HG03045 (cell line): Measurements from ENCODE around the gene KLF1.
"Not testable (repeated sequence)": the region's sequence is repeated elsewhere in the genome, so short reads cannot be mapped to it uniquely, and the experiment has no call there.

Source experiments
- ATAC-seq: cut with Tn5 transposase; IDR thresholded peaks from one replicate; pipeline ENCODE4 v1.9.1; 2021; ENCODE audit warnings: mild to moderate bottlenecking, moderate library complexity; ENCODE audit not compliant: unreplicated experiment

Gene KLF1

DNA sequence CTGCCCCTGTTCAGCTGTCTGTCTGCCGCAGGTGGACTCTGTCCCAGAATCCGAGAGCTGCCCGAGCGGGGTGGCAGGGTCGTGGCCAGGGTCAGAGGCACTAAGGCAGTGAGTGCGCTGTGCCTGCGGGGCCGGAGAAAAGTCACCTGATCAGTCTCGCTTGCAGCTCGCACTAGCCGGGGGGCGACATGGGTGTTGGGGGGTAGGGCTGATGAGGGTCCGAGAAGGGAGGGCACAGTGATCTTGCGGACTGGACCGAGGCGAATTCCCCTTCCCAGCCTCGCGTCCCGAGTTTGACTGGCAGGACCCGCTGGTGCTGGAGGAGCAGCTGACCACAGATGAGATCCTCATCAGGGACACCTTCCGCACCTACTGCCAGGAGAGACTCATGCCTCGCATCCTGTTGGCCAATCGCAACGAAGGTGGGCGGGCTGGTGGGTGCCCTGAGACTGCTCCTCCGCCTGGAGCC is 4.6 kb upstream of the KLF1 start:
- ATAC-seq, result no peak

DNA sequence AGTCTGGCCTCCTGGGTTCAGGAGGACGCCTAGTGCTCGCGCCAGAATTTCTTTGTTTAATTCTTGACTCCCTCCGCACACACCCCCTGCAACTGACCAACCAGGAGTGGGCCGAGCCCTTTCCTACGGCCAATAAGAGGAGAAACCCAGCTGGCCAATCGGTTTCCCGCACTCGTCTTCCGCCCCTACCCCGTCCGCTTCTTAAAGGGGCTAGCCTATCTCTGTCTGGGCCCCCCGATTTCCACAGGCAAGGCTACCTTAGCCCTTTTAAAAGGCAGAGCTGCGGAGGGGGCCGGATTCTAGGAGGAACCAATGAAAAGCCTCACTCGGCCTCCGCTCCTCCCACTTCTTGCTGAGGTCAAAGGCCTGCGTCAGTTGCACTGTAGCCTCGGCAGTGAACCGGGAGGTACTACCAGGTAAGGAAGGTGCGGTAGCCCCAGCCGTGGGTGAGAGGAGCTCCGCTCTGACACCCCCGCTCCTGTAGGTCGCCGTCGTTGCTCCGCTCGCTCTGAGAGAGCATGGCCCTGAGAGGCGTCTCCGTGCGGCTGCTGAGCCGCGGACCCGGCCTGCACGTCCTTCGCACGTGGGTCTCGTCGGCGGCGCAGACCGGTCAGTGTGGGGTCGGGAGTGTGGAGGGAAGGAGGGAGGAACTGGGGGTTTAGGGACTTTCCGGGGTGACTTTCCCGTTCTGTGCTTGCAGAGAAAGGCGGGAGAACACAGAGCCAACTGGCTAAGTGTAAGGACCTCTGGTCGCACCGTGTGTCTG is 4.0 kb upstream of the KLF1 start, which contains the start of gene GCDH:
TSS of gene GCDH (plus strand) at position 374 of the 766 bp plus-strand sequence. CDS start at position 519, 145 bp downstream.
- peak; percentile 92 for ATAC-seq

DNA sequence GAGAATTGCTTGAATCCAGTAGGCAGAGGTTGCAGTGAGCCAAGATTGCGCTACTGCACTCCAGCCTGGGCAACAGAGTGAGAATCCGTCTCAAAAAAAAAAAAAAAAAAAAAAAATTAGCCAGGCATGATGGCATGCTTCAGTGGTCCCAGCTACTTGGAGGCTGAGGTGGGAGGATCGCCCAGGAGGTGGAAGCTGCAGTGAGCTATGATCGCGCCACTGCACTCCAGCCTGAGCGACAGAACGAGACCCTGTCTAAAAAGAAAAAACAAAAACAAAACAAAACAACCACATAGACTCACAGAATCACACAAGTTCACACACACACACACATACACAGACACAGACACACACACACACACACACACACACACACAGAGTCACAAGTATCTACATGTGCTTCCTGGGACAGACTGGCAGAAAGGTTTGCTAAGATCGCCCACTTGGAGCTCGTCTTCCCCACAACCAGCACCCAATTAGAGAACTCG is 3.3 kb upstream of the KLF1 start:
- ATAC-seq, result not testable (repeated sequence)

DNA sequence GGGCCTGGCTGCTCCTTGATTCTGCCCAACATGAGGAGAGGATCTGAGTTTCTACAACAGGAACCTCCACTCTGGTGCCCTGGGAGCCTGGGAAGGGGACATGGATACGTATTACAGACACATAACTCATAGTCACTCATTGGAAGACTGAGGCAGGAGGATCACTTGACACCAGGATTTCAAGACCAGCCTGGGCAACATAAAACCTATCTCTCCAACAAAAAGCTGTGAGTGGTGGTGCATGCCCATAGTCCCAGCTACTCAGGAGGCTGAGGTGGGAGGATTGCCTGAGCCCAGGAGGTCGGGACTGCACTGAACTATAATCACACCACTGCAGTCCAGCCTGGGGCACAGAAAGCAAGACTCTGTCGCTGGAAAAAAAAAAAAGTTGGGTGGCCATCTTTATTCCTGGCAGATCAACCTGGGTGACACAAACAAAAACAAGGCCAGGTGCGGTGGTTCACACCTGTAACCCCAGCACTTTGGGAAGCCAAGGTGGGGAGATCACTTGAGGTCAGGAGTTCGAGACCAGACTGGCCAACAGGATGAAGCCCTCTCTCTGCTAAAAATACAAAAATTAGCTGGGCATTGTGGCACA is 1.1 kb upstream of the KLF1 start:
- ATAC-seq, result no peak

DNA sequence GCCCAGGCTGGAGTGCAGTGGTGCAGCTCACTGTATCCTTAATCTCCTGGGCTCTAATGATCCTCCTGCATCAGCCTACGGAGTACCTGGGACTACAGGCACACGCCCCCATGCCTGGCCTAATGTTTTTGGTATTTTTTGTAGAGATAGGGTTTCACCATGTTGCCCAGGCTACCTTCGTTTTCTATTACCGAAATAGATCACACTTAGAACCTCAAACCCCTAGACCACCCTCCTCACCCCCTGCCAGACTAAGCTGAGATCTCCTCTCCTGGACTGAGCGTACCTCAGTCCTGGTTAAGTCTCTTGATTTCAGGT is 391 bp downstream of the KLF1 start:
- ATAC-seq, result no peak

DNA sequence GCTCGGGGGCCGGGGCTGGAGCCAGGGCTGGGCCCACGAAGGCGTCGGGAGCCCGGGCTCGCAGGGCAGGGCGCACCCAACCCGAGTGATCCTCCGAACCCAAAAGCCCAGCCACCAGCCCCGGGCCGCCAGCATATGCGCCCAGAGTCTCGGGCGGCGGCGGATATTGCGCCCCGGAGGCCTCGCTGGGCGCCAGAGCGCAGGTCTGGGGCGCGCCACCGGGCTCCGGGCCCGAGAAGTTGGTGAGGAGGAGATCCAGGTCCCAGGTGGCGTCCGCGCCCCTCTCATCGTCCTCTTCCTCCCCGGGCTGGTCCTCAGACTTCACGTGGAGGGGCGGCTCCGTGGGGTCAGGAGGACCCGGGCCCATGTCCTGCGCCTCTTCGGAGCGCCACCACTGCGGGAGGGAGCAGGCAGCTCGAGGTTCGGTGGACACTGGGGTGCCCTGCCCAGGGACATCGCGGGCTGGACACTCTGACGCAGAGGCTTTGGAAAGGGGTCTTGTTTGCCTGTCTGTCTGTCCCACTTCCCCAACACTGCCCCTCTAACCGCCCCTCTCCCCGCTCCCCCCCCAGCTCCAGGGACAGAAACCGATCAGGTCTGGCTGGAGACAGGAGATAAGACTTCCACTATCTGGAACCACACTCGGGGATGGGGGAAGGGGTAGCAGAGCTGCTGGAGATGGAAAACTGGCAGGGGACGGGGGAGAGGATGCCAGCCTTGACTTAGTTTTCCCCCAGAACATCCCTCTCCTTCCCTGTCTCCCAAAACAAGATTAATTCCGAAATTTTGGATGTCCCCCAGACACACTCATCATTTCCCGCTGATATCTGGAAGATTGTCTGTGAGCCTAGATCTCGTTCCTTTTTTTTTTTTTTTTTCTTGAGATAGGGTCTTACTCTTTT is 1.0 kb downstream of the KLF1 start:
- ATAC-seq, result no peak

DNA sequence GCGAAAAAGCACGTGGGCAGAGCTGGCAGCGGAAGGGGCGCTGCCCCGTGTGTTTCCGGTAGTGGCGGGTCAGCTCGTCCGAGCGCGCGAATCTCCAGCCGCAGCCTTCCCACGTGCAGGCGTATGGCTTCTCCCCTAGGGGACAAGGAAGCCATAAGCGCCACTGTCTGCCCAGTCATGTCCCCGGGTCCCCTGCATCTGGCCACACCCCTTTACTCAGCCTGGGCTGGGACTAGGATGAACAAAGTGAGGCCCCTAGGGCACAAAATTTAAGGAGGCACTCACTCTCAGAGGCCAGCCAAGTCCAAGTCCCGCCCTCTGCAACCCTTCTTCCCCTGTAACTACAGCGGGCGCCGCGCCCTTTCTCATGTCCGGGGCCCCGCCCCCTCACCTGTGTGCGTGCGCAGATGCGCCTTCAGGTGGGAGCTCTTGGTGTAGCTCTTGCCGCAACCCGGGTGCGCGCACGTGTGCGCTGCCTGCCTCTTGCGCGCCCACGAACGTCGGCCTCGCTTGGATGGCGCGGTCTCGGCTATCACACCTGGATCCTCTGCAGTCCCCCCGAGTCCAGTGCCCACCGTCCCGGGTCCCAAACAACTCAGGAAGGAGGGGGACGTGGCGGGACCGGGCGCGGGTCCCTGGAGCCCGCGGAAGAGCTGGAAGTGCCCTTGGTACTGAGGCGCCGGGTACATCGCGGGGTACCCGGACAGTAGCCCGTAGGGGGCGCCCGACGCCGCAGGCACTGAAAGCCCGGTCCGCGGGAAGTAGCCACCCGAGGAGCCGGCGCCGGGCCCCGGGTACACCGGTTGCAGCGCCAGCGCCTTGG is 1.9 kb downstream of the KLF1 start:
- peak; percentile 40 for ATAC-seq

DNA sequence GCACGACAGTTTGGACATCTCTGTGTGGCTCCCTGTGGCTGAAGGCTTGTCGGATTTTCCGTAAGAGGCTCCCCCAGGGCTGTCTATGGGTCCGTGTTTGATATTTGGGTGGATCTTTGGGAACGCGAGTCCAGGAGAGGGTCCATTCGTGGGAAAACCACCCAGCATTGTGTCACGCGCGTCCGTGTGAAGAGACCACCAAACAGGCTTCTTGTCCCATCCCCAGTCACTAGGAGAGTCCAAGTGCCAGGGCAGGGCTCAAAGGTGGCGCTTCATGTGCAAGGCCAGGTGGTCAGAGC is 2.4 kb downstream of the KLF1 start:
- no peak for ATAC-seq

DNA sequence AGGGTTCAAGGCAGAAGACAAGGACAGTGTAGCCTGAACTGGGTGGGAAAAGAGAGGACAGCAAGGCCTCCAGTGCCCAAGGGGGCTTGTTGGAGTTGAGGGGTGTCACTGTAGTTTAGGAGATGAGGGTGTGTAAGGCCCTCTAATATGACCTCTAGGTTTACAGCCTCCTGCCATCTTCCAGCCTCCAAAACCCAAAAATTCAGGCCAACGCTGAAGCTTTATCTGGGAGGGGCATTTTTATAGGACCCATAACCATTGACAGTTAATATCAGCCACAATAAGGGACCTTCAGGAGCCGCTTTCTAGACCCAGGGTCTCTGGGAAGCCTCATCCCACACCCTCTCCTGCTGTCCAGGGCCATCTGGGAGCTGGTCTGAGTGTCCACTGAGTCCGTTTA is 2.8 kb downstream of the KLF1 start:
- no peak for ATAC-seq

DNA sequence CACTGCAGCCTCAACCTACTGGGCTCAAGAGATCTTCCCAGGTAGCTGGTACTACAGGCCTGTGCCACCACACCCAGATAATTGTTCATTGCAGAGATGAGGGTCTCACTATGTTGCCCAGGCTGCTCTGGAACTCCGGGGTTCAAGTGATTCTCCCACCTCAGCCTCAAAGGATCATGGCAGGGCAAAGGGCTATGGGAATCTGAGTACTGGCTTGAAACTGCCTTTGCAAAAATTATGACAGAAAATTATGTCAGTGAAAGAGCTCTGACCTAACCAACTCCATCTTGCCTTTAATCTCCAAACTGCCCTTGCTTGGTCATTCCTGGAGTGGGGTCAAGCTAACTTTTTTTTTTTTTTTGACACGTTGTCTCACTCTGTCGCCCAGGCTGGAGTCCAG is 4.4 kb downstream of the KLF1 start:
- no peak for ATAC-seq

DNA sequence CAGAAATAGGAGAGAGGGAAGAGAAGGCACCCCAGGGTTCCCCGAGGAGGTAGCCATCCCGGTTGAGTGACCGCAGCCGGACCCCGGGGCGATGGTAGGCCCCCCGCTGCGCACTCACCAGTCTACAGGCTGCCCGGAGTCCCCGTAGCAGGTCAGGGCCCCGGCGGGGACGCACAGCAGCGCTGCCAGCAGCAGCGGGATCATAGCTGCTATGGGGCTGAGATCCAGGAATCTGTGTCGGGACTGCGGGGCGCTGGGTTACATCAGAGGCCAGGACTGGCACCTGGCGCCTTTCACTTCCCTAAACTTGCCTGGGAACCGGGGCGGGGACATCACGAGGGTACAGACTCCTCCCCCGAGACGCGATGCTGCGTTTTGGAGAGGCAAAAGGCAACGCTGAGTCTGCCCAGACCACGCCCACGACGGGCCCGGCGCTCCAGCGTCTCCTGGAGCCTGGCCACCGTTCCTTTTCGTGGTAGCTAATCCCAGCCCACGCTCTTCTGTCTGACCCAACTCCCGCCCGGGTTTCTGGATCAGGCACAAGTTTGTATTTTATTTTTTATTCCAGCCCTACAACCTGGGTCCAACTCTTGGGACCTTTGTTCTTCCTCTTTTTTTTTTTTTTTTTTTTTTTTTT is 5.7 kb downstream of the KLF1 start, which contains the start of gene DNASE2:
TSS of gene DNASE2 (minus strand) at position 278 of the 637 bp plus-strand sequence. CDS start at position 204, 74 bp downstream.
- peak; percentile 78 for ATAC-seq

DNA sequence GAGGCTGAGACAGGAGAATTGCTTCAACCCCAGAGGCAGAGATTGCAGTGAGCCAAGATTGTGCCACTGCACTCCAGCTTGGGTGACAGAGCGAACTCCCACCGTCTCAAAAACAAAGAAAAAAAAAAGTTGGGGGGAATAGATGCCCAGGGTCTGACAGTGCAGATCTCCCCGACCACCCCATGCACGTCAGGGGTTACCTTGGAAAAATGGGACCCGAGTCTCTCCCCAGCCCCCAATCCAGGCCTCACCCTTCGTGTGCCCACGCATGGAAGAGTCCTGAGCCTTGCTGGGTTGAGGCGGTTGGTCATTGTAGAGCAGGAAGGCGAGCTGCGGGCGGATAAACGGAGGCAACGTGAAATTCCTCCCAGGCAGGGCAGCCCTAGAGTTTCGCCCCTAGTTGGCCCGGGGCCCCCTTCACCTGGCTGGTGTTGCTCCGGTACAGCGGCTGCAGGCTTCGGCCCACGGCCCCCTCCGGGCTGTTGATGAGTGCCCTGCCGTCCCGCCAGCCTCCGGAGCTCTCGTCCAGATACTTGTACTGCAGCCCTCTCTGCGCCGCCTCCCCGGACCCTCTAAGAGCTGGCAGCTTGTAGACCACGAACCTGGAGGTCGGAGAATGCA is 6.3 kb downstream of the KLF1 start:
- peak; percentile 8 for ATAC-seq

DNA sequence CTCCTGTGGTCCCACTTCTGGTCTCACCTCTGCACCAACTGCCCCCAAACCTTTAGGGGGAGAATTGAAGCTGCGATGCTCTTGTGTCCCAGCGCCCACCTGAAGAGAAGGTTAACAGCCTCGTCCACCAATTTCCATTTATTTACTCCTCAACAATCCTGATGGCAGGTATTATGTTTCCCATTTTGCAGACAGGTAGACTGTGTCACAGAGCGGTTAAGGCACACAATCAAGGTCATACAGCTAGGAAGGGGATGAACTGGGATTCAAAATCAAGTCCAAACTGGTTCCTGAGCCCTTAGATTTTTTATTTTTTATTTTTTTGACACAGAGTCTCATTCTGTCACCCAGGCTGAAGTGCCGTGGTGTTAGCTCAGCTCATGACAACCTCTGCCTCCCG is 11.9 kb downstream of the KLF1 start:
- ATAC-seq, result no peak

DNA sequence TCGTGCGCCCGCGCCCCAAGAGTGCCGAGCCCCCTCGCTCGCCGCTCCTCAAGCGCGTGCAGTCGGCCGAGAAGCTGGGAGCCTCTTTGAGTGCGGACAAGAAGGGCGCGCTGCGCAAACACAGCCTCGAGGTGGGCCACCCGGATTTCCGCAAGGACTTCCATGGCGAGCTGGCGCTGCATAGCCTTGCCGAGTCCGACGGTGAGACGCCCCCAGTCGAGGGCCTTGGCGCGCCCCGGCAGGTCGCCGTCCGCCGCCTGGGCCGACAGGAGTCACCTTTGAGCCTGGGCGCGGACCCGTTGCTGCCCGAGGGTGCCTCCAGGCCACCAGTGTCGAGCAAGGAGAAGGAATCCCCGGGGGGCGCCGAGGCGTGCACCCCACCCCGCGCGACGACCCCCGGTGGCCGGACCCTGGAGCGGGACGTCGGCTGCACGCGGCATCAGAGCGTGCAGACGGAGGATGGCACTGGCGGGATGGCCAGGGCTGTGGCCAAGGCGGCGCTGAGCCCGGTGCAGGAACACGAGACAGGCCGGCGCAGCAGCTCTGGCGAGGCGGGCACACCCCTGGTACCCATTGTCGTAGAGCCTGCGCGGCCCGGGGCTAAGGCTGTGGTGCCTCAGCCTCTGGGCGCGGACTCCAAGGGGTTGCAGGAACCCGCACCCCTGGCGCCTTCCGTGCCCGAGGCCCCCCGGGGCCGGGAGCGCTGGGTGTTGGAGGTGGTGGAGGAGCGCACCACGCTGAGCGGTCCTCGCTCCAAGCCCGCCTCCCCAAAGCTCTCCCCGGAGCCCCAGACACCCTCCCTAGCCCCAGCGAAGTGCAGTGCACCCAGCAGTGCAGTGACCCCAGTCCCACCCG is 12.9 kb downstream of the KLF1 start:
- ATAC-seq, result no peak

DNA sequence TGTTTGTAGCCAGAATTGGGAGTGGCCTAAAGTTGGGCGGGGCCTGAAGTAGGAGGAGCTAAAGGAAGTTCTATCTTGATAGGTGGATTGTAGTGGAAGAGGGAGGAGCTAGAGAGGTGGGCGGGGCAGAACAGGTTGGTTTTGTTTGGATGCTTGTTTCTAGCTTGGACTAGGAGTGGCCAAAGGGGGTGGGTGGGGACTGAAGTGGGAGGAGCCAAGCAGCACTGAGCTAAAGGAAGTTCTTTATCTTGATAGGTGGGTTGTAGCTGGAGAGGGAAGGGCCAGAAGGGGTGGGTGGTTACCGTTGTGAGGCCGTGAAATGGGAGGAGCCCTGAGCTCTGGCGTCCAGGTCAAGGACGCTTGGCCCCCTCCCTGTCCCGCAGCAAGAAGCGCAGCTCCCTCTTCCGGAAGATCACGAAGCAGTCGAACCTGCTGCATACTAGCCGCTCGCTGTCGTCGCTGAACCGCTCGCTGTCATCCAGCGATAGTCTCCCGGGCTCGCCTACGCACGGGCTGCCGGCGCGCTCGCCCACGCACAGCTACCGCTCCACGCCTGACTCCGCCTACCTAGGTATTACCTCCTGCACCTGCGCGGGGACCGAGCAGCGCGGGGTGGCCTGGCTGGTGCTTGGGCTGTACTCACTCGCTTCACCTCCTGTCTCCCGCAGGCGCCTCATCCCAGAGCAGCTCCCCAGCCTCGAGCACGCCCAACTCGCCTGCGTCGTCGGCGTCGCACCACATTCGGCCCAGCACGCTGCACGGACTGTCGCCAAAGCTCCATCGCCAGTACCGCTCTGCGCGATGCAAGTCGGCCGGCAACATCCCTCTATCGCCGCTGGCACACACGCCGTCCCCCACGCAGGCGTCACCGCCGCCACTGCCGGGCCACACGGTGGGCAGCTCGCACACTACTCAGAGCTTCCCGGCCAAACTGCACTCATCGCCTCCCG is 13.8 kb downstream of the KLF1 start:
- no peak for ATAC-seq

DNA sequence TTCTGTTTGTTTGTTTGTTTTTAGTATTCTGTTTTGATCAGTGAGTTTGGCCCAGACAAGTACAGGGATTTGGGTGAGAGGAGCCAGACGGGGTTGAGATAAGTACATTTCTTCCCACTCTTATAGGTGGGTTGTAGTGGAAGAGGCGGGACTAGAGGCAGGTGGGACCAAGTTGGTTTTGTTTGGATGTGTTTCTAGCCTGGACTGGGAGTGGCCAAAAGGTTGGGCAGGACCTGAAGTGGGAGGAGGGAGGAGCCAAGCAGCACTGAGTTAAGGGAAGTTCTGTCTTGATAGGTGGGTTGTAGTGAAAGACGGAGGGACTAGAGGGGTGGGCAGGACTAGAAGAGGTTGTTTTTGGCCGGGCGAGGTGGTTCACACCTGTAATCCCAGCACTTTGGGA is 14.7 kb downstream of the KLF1 start:
- no peak for ATAC-seq

DNA sequence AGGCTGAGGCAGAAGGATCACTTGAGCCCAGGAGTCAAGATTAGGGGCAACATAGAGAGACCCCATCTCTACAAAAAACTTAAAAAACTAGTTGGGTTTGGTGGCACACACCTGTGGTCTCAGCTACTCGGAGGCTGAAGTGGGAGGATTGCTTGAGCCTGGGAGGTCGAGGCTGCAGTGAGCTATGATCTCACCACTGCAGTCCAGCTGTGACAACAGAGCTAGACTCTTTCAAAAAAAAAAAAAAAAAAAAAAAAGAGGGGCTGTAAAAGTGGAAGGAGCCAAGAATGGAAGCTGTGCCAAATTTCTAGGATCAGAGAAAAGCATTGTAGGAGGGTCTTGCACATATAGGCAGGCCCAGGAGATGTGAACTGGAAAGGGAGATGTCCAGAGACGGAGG is 15.3 kb downstream of the KLF1 start:
- ATAC-seq, result no peak
